NT2/D1 (cell line): ENCODE measurements around the gene ZNF618.

Experiments
- DNase-seq: peaks from one replicate; pipeline ENCODE4 v3.0.0-alpha.2; 2011; ENCODE audit warnings: low read depth, low spot score
- H3K27me3 ChIP-seq: 2 replicates; pipeline ENCODE4 v1.6.0; 2011; ENCODE audit warnings: mild to moderate bottlenecking; ENCODE audit not compliant: insufficient read length, insufficient read depth
- H3K36me3 ChIP-seq: 2 replicates; pipeline ENCODE4 v1.6.1; 2011; ENCODE audit warnings: mild to moderate bottlenecking, low read length, mixed read lengths; ENCODE audit not compliant: insufficient read depth, insufficient read length
- H3K4me1 ChIP-seq: 2 replicates; pipeline ENCODE4 v1.5.1; 2011; ENCODE audit not compliant: insufficient read depth, insufficient read length
- H3K4me3 ChIP-seq: 2 replicates; pipeline ENCODE4 v1.5.1; 2011; ENCODE audit warnings: low read depth; ENCODE audit not compliant: insufficient read length
- H3K9ac ChIP-seq: 2 replicates; pipeline ENCODE4 v1.6.0; 2011; ENCODE audit warnings: low read depth; ENCODE audit not compliant: insufficient read length
- H3K9me3 ChIP-seq: 2 replicates; pipeline ENCODE4 v1.5.1; 2011; ENCODE audit warnings: mild to moderate bottlenecking, low read length; ENCODE audit not compliant: insufficient read depth
- SUZ12 ChIP-seq: IDR thresholded peaks from 2 replicates; pipeline ENCODE4 v1.6.1; 2011; ENCODE audit not compliant: insufficient read length, insufficient read depth; ENCODE audit errors: extremely low read depth
- YY1 ChIP-seq: IDR thresholded peaks from 2 replicates; pipeline ENCODE4 v1.6.1; 2011; ENCODE audit not compliant: insufficient read length, insufficient read depth
- ZNF274 ChIP-seq: IDR thresholded peaks from 2 replicates; pipeline ENCODE4 v1.6.1; 2011; ENCODE audit warnings: mild to moderate bottlenecking, low read depth, low read length

ZNF618 gene

GRCh38 chr9:114023961-114024360, 147.9 kb downstream of the ZNF618 start:
- H3K9ac ChIP-seq, result no peak overlapping the region
- no peak for TF ChIP-seq YY1
- TF ChIP-seq ZNF274, result no peak
- TF ChIP-seq SUZ12, result no peak
- DNase-seq, result no peak
- no peaks in the 10 kb centered on the region for H3K27me3 ChIP-seq
- peaks cover 21% of the 10 kb centered on the region for H3K9me3 ChIP-seq
- no peak overlapping the region for H3K4me3 ChIP-seq
- peaks cover 7% of the 10 kb centered on the region for H3K4me1 ChIP-seq
- peaks cover 9% of the 10 kb centered on the region for H3K36me3 ChIP-seq

GRCh38 chr9:114025196-114025753, 149.2 kb downstream of the ZNF618 start:
- TF ChIP-seq ZNF274 (no peak), SUZ12 (no peak), YY1 (no peak)
- Histone ChIP-seq H3K4me1 (peaks cover 7% of the 10 kb centered on the region), H3K27me3 (no peaks in the 10 kb centered on the region), H3K4me3 (no peak overlapping the region), H3K9me3 (peaks cover 17% of the 10 kb centered on the region), H3K36me3 (peaks cover 21% of the 10 kb centered on the region), H3K9ac (no peak overlapping the region)
- DNase-seq, result no peak

DNA sequence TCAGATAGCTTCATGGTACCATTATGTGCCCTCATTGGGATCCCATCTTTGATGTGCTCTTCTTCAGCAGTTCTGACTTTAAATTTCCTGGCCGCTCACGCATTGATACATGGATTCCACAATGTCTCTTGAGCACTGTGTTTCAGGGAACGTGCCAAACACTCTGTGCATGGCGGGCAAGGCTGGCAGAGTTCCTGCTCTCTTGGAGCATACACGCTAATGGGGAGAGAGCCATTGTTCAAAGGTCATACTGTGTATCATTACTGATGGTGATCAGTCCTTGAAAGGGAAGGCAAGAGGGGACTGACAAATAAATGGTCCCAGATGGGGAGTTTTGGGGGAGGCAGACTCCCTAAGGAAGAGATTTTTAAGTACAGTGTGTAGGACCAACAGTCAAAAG, 149.7 kb downstream of the ZNF618 start:
- Histone ChIP-seq H3K9me3 (peaks cover 17% of the 10 kb centered on the region), H3K36me3 (peaks cover 24% of the 10 kb centered on the region), H3K4me3 (no peak overlapping the region), H3K9ac (no peak overlapping the region), H3K27me3 (no peaks in the 10 kb centered on the region), H3K4me1 (peaks cover 7% of the 10 kb centered on the region)
- no peak for DNase-seq
- TF ChIP-seq YY1 (no peak), SUZ12 (no peak), ZNF274 (no peak)

- H3K4me1 ChIP-seq, result peaks cover 7% of the 10 kb centered on the region
- H3K9me3 ChIP-seq, result peaks cover 17% of the 10 kb centered on the region
- H3K36me3 ChIP-seq, result peaks cover 24% of the 10 kb centered on the region
- TF ChIP-seq YY1 (no peak), SUZ12 (no peak), ZNF274 (no peak)
- H3K27me3 ChIP-seq, result no peaks in the 10 kb centered on the region
- DNase-seq, result no peak
- no peak overlapping the region for H3K9ac ChIP-seq
- H3K4me3 ChIP-seq, result no peak overlapping the region
These were observed 150.2 kb downstream of the ZNF618 start for GRCh38 chr9:114026335-114026734.

DNA sequence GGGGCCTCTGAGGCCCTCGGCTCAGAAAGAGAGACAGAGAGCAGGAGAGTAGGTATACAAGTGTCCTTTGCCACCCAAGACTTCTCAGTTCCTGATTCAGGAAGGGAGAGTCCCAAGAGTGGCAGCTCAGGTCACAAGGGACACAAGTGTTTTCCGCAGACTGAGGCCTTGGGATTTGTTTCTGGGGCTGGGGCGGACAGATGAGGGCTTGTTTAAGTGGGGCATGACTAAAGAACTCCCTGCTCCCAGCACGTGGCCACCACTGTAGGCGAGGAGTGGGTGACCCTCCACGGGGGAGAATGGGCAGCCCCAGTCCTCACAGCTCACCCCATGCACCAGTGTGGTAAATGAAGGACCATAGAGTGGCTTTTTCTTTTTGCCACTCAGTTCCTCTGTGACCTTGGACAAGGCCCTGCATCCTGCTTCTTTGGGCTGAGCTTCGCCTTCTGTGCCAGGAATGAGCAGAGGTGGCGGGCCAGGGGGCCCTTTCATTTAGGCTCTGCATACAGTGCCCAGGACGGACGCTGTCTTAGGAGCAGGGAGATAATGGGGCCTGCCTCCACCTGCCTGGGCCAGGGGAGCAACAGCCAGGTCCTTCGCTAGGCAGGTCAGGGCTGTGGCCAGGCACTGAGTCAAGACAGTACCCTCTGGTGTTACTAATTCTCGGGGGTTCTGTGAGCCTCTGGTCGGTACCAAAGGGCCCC, 151.2 kb downstream of the ZNF618 start:
- Histone ChIP-seq H3K4me1 (peaks cover 7% of the 10 kb centered on the region), H3K36me3 (peaks cover 24% of the 10 kb centered on the region)

GRCh38 chr9:114027863-114028465, 151.9 kb downstream of the ZNF618 start:
- Histone ChIP-seq H3K9ac (no peak overlapping the region), H3K27me3 (no peaks in the 10 kb centered on the region), H3K9me3 (peaks cover 11% of the 10 kb centered on the region), H3K4me3 (no peak overlapping the region), H3K4me1 (peaks cover 9% of the 10 kb centered on the region), H3K36me3 (peaks cover 30% of the 10 kb centered on the region)
- TF ChIP-seq YY1 (no peak), ZNF274 (no peak)
- no peak for DNase-seq

More for the DNA sequence above, 151.2 kb downstream of the ZNF618 start:
- H3K9ac ChIP-seq, result no peak overlapping the region
- no peak overlapping the region for H3K4me3 ChIP-seq
- TF ChIP-seq SUZ12 (no peak), YY1 (no peak), ZNF274 (no peak)
- H3K9me3 ChIP-seq, result peaks cover 17% of the 10 kb centered on the region
- no peak for DNase-seq
- H3K27me3 ChIP-seq, result no peaks in the 10 kb centered on the region

- H3K27me3 ChIP-seq, result no peaks in the 10 kb centered on the region
- H3K9me3 ChIP-seq, result peaks cover 5% of the 10 kb centered on the region
- peaks cover 9% of the 10 kb centered on the region for H3K4me1 ChIP-seq
- no peak overlapping the region for H3K4me3 ChIP-seq
- DNase-seq, result no peak
- H3K36me3 ChIP-seq, result peaks cover 30% of the 10 kb centered on the region
- H3K9ac ChIP-seq, result no peak overlapping the region
- TF ChIP-seq YY1 (no peak), ZNF274 (no peak), SUZ12 (no peak)
These were observed 152.5 kb downstream of the ZNF618 start for GRCh38 chr9:114028646-114029045.
